Measurements from ENCODE around the gene NME5. TPM values are rescaled to one million over a fixed set of nuclear protein-coding genes. Genes with fewer than 3 reads are reported as not detected.

The NME5 gene
- total and polyA plus RNA-seq, 9 of the 15 experiments (the other 6 are each of a cell fraction or from before 2014, with no cell fraction given), result not detected

DNA sequence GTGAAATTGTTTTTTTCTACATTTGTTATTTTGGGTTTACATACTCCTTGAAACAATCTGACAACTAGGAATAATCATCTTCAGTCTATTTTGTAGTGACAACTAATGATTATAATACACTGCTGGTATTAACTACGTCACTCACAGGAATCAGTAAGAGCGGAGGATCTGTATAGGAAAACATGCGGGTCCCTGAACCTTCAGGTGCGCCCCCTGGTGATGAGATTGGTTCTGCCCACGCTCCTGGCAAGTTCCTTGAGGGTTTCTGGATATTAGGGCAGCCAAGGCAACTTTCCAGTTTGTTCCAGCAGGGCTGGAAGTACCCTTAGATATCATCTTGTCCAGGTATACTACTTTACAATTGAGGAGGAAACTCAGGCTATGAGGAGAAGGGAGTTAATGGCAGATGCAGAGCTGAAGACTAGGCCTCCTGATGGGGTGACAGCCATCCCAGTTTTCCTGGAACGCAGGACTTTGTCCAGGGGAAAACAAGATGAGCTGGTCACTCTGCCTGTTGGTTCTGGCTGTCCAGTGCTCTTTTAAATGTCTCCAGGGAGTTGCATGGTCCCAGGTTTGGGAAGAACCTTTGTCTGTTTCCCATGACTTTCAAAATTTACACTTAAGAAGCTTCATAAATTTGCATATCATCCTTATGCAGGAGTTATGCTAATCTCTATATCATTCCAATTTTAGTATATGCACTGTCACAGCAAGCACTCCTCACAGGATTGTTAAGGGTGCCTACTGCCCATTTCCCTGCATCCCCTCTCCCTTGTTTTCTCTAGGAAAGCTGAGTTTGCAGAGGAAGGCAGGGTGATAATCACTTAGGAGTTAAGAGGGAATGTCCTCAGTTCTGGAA is 70.3 kb downstream of the NME5 start (continued):
- no peak for TF ChIP-seq RBM22 (IDR thresholded peaks at IDR 0.05; ENCODE audit: low read depth, low read length, poor library complexity, severe bottlenecking)
- no peak for TF ChIP-seq CC2D1A (IDR thresholded peaks at IDR 0.05)
- 0 out of 2 replicates have a peak, but pooled peaks have one; percentile 27 for TF ChIP-seq DPF2 (IDR thresholded peaks at IDR 0.05)
- TF ChIP-seq, protein P1, sequence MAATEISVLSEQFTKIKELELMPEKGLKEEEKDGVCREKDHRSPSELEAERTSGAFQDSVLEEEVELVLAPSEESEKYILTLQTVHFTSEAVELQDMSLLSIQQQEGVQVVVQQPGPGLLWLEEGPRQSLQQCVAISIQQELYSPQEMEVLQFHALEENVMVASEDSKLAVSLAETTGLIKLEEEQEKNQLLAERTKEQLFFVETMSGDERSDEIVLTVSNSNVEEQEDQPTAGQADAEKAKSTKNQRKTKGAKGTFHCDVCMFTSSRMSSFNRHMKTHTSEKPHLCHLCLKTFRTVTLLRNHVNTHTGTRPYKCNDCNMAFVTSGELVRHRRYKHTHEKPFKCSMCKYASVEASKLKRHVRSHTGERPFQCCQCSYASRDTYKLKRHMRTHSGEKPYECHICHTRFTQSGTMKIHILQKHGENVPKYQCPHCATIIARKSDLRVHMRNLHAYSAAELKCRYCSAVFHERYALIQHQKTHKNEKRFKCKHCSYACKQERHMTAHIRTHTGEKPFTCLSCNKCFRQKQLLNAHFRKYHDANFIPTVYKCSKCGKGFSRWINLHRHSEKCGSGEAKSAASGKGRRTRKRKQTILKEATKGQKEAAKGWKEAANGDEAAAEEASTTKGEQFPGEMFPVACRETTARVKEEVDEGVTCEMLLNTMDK (IDR thresholded peaks at IDR 0.05; ENCODE audit: borderline replicate concordance, insufficient read depth, low read depth, low read length, poor library complexity, severe bottlenecking), result peak; percentile 66
- no peak for TF ChIP-seq MCM2 (IDR thresholded peaks at IDR 0.05; ENCODE audit: low read depth)
- TF ChIP-seq, protein P2, sequence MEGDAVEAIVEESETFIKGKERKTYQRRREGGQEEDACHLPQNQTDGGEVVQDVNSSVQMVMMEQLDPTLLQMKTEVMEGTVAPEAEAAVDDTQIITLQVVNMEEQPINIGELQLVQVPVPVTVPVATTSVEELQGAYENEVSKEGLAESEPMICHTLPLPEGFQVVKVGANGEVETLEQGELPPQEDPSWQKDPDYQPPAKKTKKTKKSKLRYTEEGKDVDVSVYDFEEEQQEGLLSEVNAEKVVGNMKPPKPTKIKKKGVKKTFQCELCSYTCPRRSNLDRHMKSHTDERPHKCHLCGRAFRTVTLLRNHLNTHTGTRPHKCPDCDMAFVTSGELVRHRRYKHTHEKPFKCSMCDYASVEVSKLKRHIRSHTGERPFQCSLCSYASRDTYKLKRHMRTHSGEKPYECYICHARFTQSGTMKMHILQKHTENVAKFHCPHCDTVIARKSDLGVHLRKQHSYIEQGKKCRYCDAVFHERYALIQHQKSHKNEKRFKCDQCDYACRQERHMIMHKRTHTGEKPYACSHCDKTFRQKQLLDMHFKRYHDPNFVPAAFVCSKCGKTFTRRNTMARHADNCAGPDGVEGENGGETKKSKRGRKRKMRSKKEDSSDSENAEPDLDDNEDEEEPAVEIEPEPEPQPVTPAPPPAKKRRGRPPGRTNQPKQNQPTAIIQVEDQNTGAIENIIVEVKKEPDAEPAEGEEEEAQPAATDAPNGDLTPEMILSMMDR (IDR thresholded peaks at IDR 0.05 in 2 of 3, conservative IDR thresholded peaks at IDR 0.05 in 1 of 3; ENCODE audit: insufficient read depth in 2 of 3, low read depth in 1 of 3, low read length in 3 of 3), result peak; percentile 85 to 90 (median 86)
- 0 out of 2 replicates have a peak, but pooled peaks have one; percentile 18 for TF ChIP-seq CTBP1 (IDR thresholded peaks at IDR 0.05; ENCODE audit: borderline replicate concordance)
- TF ChIP-seq POLR2G (IDR thresholded peaks at IDR 0.05; ENCODE audit: low read depth, low read length), result no peak
- no peak for TF ChIP-seq ZNF239 (CRISPR knock-in tag; IDR thresholded peaks at IDR 0.05)
- TF ChIP-seq, protein P3, sequence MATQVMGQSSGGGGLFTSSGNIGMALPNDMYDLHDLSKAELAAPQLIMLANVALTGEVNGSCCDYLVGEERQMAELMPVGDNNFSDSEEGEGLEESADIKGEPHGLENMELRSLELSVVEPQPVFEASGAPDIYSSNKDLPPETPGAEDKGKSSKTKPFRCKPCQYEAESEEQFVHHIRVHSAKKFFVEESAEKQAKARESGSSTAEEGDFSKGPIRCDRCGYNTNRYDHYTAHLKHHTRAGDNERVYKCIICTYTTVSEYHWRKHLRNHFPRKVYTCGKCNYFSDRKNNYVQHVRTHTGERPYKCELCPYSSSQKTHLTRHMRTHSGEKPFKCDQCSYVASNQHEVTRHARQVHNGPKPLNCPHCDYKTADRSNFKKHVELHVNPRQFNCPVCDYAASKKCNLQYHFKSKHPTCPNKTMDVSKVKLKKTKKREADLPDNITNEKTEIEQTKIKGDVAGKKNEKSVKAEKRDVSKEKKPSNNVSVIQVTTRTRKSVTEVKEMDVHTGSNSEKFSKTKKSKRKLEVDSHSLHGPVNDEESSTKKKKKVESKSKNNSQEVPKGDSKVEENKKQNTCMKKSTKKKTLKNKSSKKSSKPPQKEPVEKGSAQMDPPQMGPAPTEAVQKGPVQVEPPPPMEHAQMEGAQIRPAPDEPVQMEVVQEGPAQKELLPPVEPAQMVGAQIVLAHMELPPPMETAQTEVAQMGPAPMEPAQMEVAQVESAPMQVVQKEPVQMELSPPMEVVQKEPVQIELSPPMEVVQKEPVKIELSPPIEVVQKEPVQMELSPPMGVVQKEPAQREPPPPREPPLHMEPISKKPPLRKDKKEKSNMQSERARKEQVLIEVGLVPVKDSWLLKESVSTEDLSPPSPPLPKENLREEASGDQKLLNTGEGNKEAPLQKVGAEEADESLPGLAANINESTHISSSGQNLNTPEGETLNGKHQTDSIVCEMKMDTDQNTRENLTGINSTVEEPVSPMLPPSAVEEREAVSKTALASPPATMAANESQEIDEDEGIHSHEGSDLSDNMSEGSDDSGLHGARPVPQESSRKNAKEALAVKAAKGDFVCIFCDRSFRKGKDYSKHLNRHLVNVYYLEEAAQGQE (IDR thresholded peaks at IDR 0.05; ENCODE audit: borderline replicate concordance), result peak; percentile 70; the same call in 1 of the 2 replicates
- TF ChIP-seq, protein P3 (CRISPR knock-in tag; IDR thresholded peaks at IDR 0.05; ENCODE audit: low read depth), result no peak
- no peak for TF ChIP-seq NCOA1 (IDR thresholded peaks at IDR 0.05; ENCODE audit: low read depth)
- TF ChIP-seq SMC3 (conservative IDR thresholded peaks at IDR 0.05; ENCODE audit: insufficient read depth, low read depth, low read length), result peak; percentile 79
